Liver (tissue), 9 donors: ENCODE data around the gene TLE2. TPM values are rescaled to one million over a fixed set of nuclear protein-coding genes. Genes with fewer than 3 reads are reported as not detected.

Experiments used
- DNase-seq: peaks from one replicate; pipeline ENCODE4 v3.0.0-alpha.2; 2017; ENCODE audit warnings: low spot score
- H3K27ac ChIP-seq, 2 donors: one replicate each; pipeline ENCODE4 v1.7.0; 2013; ENCODE audit warnings: inconsistent platforms in 2 of 2, low read length in 2 of 2, control low read depth in 1 of 2, low read depth in 1 of 2, mild to moderate bottlenecking in 1 of 2
- H3K27me3 ChIP-seq, 4 donors: one replicate each; pipeline versions ENCODE4 v1.6.1 to v1.7.0; 2013; ENCODE audit warnings: low read length in 3 of 4, inconsistent platforms in 1 of 4, mild to moderate bottlenecking in 1 of 4, moderate library complexity in 1 of 4; ENCODE audit not compliant: control insufficient read depth in 4 of 4, insufficient read depth in 4 of 4
- H3K36me3 ChIP-seq, 4 donors: one replicate each; pipeline versions ENCODE4 v1.6.1 to v1.7.0; 2013; ENCODE audit warnings: low read length in 3 of 4, mild to moderate bottlenecking in 3 of 4, low read depth in 1 of 4, moderate library complexity in 1 of 4; ENCODE audit not compliant: control insufficient read depth in 4 of 4, insufficient read depth in 3 of 4
- H3K4me1 ChIP-seq, 4 donors: one replicate each; pipeline versions ENCODE4 v1.6.1 to v1.7.0; 2013; ENCODE audit warnings: low read length in 3 of 4, mild to moderate bottlenecking in 3 of 4, moderate library complexity in 1 of 4; ENCODE audit not compliant: control insufficient read depth in 4 of 4, insufficient read depth in 4 of 4
- H3K4me3 ChIP-seq, 3 donors: one replicate each; pipeline versions ENCODE4 v1.6.1 to v1.7.0; 2013; ENCODE audit warnings: low read length in 3 of 3, control low read depth in 1 of 3, low read depth in 1 of 3, mild to moderate bottlenecking in 1 of 3
- H3K9ac ChIP-seq, 2 donors: one replicate each; pipeline ENCODE4 v1.7.0; 2013; ENCODE audit warnings: low read length in 2 of 2, mild to moderate bottlenecking in 2 of 2, moderate library complexity in 2 of 2, control low read depth in 1 of 2, low read depth in 1 of 2
- H3K9me3 ChIP-seq, 4 donors: one replicate each; pipeline versions ENCODE4 v1.6.1 to v1.7.0; 2013; ENCODE audit warnings: low read length in 3 of 4; ENCODE audit not compliant: control insufficient read depth in 4 of 4
- EGR1 ChIP-seq, 2 donors: IDR thresholded peaks; 2 replicates each; pipeline ENCODE4 v1.6.1; 2016 to 2018; ENCODE audit warnings: antibody characterized with exemption in 2 of 2, low read depth in 2 of 2
- FOXA1 ChIP-seq: IDR thresholded peaks from 2 replicates; pipeline ENCODE4 v1.6.1; 2016; ENCODE audit warnings: antibody characterized with exemption
- GABPA ChIP-seq, 2 donors: IDR thresholded peaks in 1 of 2; conservative IDR thresholded peaks in 1 of 2; 2 replicates each; pipeline ENCODE4 v1.6.1; 2016; ENCODE audit warnings: antibody characterized with exemption in 2 of 2, mild to moderate bottlenecking in 1 of 2, moderate library complexity in 1 of 2
- JUND ChIP-seq, 2 donors: IDR thresholded peaks; 2 replicates each; pipeline ENCODE4 v1.6.1; 2016; ENCODE audit warnings: antibody characterized with exemption in 2 of 2
- RAD21 ChIP-seq, 2 donors: IDR thresholded peaks; 2 replicates each; pipeline ENCODE4 v1.6.1; 2016; ENCODE audit warnings: antibody characterized with exemption in 2 of 2, mild to moderate bottlenecking in 2 of 2
- RXRA ChIP-seq, 2 donors: IDR thresholded peaks; 2 replicates each; pipeline ENCODE4 v1.6.1; 2017 to 2018; ENCODE audit warnings: antibody characterized with exemption in 2 of 2, mild to moderate bottlenecking in 1 of 2
- SP1 ChIP-seq: IDR thresholded peaks from 2 replicates; pipeline ENCODE4 v1.6.1; 2018; ENCODE audit warnings: antibody characterized with exemption, mild to moderate bottlenecking
- YY1 ChIP-seq: IDR thresholded peaks from 2 replicates; pipeline ENCODE4 v1.6.1; 2016; ENCODE audit warnings: antibody characterized with exemption, mild to moderate bottlenecking
- WGBS: extraction: QIAGEN DNeasy Blood & Tissue Kit; methylation state at CpG from one replicate; pipeline ENCODE4 v1.1.7; 2013; 5-methylcytosine and 5-hydroxymethylcytosine counted together
- polyA plus RNA-seq, 2 donors: library from polyadenylated mRNA; stranded (reverse) in 1 of 2; unstranded in 1 of 2; fragments of 200-250 nt in 1 of 2; fragments of >200 nt in 1 of 2; fragmentation: Nextera tagmentation in 1 of 2; extraction: Ambion mirVana in 1 of 2; gene quantifications; one replicate each; pipeline versions ENCODE4 v1.2.1 to v1.2.3, GENCODE V29; 2013 to 2015
- total RNA-seq, 2 donors: library from RNA; depleted of rRNA; stranded (reverse); fragments of >200 nt; gene quantifications; one replicate each; pipeline ENCODE4 v1.2.3, GENCODE V29; 2014
- TF ChIP-seq, protein P1 (sequence below): IDR thresholded peaks from 2 replicates; pipeline ENCODE4 v1.6.1; 2016; ENCODE audit warnings: antibody characterized with exemption
- TF ChIP-seq, protein P2 (sequence below): IDR thresholded peaks from 2 replicates; pipeline ENCODE4 v1.6.1; 2016; ENCODE audit warnings: antibody characterized with exemption
- donor health status: healthy.
- donor health status: healthy.
- donor health status: healthy.
- donor health status: healthy.
- donor health status: healthy.

The TLE2 gene
- total and polyA plus RNA-seq, 4 donors = 3.6 to 9.3 (median 5.8) TPM

- Histone ChIP-seq H3K36me3 (peaks cover 0 to 13% (median 9%) of the 10 kb centered on the region in 4 donors), H3K4me3 (peak within 1 kb of the TSS; percentile 41 to 92 (median 80)), H3K9ac (peak within 1 kb of the TSS in 1 of 2 donors; percentile 53), H3K27me3 (no peaks in the 10 kb centered on the region), H3K27ac (peak within 1 kb of the TSS; percentile 88 to 90), H3K4me1 (peaks cover 3 to 29% (median 19%) of the 10 kb centered on the region in 4 donors), H3K9me3 (no peaks in the 10 kb centered on the region)
- TF ChIP-seq YY1 (peak; percentile 43), SP1 (no peak)
- 1% methylated on average over 111 of the region's 111 CpGs for WGBS
- DNase-seq = peak; percentile 63
Measured at GRCh38 chr19:3062165-3063105, 33.4 kb upstream of the TLE2 start, which contains the start of gene TLE5. TSS of gene TLE5 (minus strand) at chr19:3062495. CDS start at chr19:3062200, 295 bp downstream.

DNA sequence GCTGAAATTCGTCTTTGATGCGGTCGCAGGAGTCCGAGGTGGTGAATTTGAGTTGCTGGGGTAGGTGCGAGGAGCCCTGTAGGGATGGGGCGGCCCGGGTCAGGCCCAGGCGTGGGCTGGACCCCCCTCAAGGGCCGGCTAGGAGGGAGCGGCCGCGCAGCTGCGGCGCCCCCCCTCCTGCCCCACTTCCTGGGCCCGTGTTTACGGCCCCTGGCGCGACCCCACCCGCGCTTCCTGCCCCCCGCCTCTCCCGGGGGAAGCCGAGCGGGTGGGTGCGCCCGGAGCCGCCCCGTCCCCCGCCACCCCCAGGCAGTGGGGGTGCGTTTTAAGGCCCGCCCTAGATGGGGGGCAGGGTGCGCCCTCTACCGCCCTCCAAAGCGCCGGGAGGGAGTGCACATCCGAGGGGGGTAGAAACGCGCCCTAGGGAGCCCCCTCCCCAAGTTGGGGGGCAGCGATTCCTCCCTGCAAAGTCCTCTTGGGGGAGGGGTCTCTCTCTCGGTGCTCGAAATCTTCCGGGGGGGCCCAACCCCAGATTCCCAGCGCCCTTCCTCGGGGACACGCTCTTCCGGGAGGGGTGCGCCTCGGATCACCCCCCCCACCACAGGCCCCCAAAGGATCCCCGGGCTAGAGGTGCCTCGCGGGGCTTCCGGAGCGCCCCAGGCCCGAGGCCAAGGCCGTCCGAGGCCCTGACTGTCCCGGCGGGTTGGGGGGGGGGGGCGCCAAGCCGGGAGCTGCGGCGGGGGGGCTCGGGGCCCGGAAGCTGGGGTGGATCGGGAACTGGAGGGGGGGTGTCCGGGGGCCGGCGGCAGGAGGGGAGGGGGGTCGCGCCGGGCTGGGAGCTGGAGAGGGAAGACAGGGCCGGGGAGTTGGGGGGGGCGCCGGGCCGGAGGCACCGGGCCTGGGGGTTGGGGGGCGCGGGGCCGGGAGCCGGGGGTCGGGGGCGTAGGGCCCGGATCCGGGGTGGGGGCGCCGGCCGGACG lies 32.4 kb upstream of the TLE2 start:
- no peaks in the 10 kb centered on the region for H3K9me3 ChIP-seq
- peaks cover 0 to 13% (median 9%) of the 10 kb centered on the region in 4 donors for H3K36me3 ChIP-seq
- no peaks in the 10 kb centered on the region for H3K27me3 ChIP-seq
- peak overlapping the region; percentile 41 to 92 (median 80) for H3K4me3 ChIP-seq
- H3K9ac ChIP-seq = peak overlapping the region in 1 of 2 donors; percentile 53
- TF ChIP-seq RAD21 (IDR thresholded peaks at IDR 0.05) (no peak), GABPA (IDR thresholded peaks at IDR 0.05 in 1 of 2, conservative IDR thresholded peaks at IDR 0.05 in 1 of 2) (peak in 1 of 2 donors; percentile 9)
- WGBS = 11% methylated on average over 88 of the region's 88 CpGs
- DNase-seq = peak; percentile 56
- peak overlapping the region; percentile 88 to 90 for H3K27ac ChIP-seq
- peaks cover 9 to 38% (median 26%) of the 10 kb centered on the region in 4 donors for H3K4me1 ChIP-seq

DNA sequence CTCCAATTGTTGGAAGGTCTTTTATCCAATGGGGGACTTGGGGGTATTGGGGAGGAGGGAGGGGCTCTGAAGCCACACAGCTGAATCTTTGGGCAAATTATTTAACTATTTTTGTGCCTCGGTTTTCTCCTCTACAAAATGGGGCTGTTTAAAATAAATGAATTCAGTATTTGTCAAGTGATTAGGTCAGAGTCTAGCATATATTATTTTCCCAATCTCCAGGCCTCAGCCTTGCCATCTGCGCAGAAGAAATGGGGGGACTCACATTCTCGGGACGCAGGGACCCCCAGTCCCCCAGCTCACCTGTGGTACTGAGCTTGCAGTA lies 31.7 kb upstream of the TLE2 start:
- peak overlapping the region in 1 of 2 donors; percentile 28 for H3K9ac ChIP-seq
- 49% methylated on average over 4 of the region's 4 CpGs for WGBS
- H3K36me3 ChIP-seq = peaks cover 0 to 13% (median 9%) of the 10 kb centered on the region in 4 donors
- no peaks in the 10 kb centered on the region for H3K27me3 ChIP-seq
- H3K27ac ChIP-seq = peak overlapping the region; percentile 88 to 90
- no peak for DNase-seq
- H3K9me3 ChIP-seq = no peaks in the 10 kb centered on the region
- TF ChIP-seq FOXA1 = no peak
- TF ChIP-seq GABPA (IDR thresholded peaks at IDR 0.05 in 1 of 2, conservative IDR thresholded peaks at IDR 0.05 in 1 of 2) = no peak
- TF ChIP-seq EGR1 (IDR thresholded peaks at IDR 0.05; ENCODE audit: low read depth in 2 of 2) = no peak
- no peak for TF ChIP-seq RXRA (IDR thresholded peaks at IDR 0.05)
- TF ChIP-seq, protein P1, sequence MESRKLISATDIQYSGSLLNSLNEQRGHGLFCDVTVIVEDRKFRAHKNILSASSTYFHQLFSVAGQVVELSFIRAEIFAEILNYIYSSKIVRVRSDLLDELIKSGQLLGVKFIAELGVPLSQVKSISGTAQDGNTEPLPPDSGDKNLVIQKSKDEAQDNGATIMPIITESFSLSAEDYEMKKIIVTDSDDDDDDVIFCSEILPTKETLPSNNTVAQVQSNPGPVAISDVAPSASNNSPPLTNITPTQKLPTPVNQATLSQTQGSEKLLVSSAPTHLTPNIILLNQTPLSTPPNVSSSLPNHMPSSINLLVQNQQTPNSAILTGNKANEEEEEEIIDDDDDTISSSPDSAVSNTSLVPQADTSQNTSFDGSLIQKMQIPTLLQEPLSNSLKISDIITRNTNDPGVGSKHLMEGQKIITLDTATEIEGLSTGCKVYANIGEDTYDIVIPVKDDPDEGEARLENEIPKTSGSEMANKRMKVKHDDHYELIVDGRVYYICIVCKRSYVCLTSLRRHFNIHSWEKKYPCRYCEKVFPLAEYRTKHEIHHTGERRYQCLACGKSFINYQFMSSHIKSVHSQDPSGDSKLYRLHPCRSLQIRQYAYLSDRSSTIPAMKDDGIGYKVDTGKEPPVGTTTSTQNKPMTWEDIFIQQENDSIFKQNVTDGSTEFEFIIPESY = no peak
- no peak for TF ChIP-seq RAD21 (IDR thresholded peaks at IDR 0.05)
- TF ChIP-seq, protein P2, sequence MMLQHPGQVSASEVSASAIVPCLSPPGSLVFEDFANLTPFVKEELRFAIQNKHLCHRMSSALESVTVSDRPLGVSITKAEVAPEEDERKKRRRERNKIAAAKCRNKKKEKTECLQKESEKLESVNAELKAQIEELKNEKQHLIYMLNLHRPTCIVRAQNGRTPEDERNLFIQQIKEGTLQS = no peak
- no peak for TF ChIP-seq JUND (IDR thresholded peaks at IDR 0.05)
- H3K4me3 ChIP-seq = peak overlapping the region in 2 of 3 donors; percentile 80 to 92
- H3K4me1 ChIP-seq = peaks cover 9 to 40% (median 26%) of the 10 kb centered on the region in 4 donors
